HG02610 (cell line): ENCODE measurements around the gene NTNG2.

Experiments used
- ATAC-seq: cut with Tn5 transposase; IDR thresholded peaks from one replicate; pipeline ENCODE4 v1.9.1; 2021; ENCODE audit warnings: mild to moderate bottlenecking, moderate library complexity; ENCODE audit not compliant: unreplicated experiment

NTNG2 gene

DNA sequence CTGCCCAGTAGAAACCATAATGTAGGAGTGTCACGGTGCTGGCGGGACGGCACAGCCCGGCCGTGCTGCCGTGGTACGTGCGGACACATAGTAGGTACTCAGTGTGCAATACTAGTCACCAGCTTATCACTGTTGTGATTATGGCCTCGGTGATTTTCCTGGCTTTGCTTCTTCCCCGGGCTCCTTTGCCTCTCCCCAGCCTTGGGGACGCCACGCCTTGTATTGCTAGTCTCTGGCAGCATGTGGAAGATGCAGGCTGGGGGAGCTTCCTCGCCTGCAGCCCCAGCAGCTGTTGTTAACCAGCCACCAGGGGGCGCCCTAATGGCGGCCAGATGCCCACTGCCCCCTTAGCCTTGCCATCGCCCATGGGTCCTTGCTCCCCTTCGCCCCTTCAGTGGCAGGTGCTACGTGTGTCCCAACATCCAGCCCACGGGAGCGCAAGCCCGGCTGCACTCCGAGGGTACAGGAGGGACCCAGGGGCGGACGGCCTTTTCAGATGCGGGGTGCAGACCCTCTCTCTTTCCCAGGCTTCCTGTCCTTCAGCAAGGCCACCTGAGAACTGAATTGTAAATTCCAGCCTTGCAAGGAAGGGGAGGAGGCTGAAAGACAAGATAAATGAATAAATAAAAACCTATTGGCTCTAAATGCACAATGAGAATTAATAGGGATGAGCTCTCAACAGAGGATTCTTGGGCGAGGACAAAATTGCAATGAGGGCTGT, 8.0 kb downstream of the NTNG2 start:
- no peak for ATAC-seq

DNA sequence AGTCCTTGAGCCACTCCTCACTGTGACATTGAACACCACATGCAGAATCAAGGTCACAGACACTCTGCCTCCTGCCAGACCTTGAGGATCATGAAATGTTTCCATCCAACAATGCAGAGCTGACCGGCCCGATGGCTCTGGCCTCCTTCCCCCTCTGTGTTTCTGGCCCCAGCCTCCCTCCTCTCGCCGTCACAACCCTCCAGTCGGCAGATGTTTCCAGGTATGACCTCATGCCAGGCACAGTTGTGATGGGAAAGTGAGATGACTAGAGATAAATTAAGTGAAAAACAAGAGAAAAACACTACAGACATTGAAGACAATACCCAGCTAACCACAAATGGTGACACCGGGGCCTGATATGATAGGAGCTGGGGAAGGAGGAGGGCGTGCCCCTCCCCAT, 9.8 kb downstream of the NTNG2 start:
- no peak for ATAC-seq

DNA sequence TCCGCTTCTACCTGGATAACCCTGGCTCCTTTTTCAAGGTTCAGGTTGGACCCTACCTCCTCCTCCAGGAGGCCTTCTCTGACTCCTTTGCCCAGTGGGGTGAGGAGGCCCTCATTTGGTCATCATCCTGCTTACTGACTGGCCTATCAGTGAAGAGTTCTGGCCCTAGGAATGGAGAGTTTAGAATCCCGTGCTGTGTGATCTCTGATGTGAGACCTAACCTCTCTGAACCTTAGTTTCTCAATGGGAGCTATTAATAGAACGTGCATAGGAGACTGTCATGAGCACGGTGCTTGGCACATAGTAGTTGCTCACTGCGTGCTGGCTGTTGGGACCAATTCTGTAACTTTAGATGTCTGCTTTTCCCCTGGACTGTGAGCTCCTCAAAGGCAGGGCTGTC, 10.3 kb downstream of the NTNG2 start:
- no peak for ATAC-seq

DNA sequence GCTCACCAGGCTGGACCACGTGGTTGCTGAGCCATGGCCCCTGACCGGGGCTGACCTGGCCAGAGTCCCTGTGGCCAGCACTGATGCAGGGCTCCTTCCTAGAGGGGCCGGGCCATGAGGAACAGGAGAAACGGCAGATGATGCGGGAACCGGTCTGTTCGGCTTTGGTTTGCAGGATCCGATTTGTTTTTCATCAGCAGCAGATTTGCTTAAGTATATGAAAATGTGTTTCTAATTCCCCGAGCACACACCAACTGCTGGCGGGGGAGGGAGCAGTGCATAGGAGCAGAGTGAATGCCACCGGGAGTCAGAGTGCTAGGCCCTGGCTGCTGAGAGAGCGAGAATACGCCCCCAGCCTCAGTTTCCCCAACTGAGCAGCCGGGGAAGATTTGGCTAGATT, 13.6 kb downstream of the NTNG2 start:
- no peak for ATAC-seq

- no peak for ATAC-seq
Observed at GRCh38 chr9:132176338-132176737, 14.5 kb downstream of the NTNG2 start.

DNA sequence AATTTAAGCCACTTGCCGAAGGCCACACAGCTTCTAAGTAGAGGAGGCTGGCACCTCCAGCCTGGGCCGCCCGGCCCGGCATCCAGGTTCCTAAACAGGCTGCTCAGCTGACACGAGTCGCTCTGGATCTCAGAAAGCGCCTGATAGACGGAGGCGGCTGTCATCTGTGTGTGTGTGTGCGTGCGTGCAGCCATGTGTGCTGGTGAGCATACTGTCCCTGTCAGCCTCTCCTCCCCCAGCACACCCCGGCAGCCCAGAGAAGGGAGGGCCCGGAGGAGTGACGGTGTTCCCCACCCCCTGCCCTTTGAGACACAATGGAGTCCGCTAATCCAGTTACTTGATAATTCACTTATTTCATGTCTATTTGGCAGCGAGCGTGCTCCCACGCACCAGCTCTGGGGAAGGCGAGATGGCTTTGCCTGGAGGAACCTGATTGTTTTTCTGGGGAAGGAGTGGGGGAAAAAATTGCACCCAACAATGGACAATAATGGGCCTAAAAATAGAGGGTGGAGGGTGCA, 20.0 kb downstream of the NTNG2 start:
- ATAC-seq: no peak

DNA sequence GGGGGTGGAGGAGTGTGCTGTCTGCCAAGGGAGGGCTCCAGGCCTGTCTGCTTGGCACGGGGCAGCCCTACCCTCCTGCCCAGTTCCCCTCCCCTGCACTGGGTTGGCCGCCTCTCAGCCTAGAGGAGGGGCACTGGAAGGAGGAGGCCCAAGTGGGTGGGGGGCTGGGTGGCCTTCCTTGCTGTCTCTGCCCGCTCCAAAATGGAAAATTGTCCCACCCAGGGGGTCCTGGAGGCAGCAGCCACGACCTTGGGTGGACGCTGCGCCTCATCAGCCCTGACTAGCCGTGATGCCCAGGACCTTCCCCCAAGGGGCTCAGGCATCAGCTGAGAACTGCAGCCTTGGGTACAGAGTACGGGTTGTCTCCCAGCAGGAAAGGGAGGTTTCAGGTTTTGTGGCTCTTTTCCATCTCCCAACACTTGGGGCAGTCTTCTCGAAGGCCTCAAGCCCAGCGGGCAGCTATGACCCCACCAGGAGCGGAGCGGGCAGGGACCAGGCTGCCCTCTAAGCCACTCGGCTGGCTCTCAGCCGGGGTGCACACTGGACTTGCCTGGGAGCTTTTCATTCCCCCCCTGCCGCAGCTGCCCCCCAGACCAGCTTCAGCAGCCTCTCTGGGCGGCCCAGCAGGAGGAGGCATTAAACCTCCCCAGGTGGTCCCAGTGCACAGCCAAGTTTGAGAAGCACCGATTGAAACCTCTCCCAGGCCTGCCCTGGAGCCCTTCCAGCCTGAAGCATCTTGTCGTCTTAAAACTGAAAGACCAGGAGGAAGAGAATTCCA, 20.6 kb downstream of the NTNG2 start:
- ATAC-seq: no peak

DNA sequence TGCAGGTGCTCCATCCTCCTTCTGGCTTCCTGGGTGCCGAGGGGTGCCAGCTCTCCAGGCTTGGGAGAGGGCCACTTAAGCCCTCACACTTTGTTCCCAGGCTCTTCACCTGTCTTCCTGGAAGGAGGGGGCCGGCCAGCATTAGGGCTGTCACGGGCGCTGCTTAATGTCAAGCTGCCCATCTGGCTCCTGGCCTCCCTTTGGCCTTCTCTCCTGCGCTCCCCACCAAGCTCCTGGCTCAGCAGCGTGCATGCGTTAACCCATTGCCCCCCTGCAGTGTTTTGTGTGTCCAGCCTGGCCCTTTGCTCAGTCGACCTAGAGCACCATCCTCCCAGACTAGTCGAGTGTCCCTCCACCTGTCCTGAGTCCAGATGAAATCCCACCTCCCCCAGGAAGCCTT, 21.3 kb downstream of the NTNG2 start:
- ATAC-seq: no peak

GRCh38 chr9:132183715-132184114, 21.9 kb downstream of the NTNG2 start:
- ATAC-seq: no peak

- ATAC-seq: no peak
Observed at GRCh38 chr9:132184124-132184523, 22.3 kb downstream of the NTNG2 start.

DNA sequence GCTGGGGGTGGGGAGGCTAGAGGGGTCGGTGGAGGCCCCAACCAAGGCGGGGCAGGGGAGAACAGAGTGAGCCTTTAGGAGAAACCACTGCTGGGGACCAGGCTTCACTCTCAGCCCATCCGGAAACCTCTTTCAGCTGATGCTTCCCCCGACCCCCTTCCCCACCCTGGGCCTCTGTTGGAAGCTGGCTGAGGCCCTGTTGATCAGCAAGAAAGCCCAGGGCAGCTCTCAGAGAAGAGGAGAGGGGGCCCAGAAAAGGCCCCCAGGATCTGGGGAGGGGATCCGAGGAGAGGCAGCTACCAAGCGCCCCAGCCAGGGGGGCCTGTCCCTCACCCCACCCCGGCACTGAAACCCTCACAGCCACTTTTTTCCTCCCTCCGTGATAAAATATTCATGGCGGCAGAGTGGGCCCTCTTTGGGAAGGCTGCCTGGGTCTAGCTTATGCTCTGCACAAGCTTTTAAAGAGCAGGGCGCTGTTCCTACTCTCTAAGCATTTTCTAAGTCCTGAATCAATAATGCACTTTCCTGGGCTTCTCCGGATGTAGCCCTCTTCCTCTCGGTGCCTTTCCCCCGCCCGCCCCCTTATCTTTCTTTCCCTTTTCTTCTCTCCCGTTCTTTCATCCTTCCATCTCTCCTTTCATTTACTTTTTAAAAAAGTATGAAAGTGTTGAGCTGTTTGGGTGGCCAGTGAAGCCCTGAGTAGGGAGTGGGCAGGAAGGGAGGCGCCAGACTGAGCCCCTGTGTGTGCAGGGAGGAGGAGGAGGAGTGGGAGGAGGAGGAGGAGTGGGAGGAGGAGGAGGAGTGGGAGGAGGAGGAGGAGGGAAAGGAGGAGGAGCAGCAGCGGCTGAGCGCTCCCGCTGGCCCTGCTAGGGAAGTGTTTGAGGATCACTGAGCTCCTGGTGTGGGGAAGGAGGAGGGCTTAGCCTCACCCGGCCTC, 23.5 kb downstream of the NTNG2 start:
- ATAC-seq: no peak

- ATAC-seq: no peak
Observed at GRCh38 chr9:132187121-132187620, 25.3 kb downstream of the NTNG2 start.

DNA sequence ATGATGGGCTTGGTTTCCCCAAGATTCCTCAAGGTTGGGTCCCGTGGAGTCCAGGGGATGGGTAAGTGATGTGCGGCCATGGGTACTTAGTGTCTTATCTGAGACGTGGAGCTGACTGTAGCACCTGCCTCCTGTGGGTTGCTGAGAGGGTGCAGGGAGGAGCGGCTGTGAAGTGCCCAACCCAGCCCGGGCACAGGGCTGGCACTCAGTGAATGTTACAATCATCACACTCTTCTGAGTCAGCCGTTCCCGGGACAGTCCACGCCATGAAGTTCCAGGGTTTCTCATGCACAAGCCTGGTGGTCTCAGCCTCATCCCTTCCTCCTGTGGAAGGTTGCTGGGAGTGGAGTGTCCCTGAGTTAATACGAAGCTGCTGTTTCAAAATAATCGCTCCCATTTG, 29.1 kb downstream of the NTNG2 start:
- no peak for ATAC-seq

- no peak for ATAC-seq
Observed at GRCh38 chr9:132192728-132193127, 30.9 kb downstream of the NTNG2 start.

DNA sequence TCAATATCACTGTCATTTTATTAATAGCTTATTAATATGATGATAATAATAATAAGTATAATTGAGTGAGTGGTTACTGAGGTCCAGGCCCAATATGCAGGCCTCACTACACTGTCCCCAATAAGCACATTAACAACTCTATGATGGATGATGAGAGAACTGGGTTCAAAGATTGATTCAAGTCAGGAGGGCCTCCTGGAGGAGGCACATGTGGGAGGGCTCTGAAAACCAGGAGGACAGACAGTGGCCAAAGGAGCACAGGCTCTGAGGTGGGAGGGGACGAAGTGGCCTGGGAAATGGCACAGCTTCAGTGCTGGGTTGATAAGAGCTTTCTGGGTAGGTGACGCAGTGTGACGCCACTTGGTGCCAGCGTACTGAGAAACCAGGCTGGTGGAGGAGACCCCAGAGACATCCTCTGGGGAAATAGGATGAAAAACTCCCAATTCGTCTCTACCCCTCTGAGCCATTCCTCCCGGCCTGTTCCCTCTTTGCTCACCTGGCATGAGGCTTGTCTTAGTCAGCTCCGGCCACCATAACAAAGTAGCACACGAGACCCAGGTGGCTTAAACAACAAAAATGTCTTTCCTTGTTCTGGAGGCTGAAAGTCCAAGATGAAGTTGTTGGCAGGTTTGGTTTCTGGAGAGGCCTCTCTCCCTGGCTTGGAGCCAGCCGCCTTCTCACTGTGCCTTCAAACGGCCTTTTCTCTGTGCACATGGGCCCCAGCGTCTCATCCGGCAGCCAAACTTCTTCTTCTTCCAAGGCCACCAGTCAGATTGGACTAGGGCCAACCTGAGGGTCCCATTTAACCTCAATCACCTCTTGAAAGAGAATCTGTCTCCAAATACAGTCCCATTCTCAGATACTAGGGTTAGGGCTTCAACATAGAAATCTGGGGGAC, 31.6 kb downstream of the NTNG2 start:
- ATAC-seq: no peak

GRCh38 chr9:132194508-132194907, 32.6 kb downstream of the NTNG2 start:
- ATAC-seq: no peak

DNA sequence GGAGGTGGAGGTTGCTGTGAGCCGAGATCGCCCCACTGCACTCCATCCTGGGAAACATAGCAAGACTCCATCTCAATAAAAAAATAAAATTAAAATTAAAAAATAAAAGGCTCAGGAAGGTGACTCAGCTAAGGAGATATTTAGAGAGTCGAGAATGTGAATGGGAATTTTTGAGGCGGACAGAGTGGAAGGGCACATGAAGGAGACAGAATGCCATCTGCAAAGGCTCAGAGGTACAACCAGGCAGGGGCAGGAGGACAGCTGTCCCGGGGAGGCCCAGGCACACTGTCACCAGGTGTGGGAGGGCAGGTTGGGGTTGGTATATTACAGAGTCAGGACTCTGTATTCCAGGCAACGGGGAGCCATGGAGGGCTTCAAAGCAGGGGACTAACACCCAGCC, 35.5 kb downstream of the NTNG2 start:
- ATAC-seq: no peak

- ATAC-seq: no peak
Observed at GRCh38 chr9:132197856-132198550, 36.1 kb downstream of the NTNG2 start.

DNA sequence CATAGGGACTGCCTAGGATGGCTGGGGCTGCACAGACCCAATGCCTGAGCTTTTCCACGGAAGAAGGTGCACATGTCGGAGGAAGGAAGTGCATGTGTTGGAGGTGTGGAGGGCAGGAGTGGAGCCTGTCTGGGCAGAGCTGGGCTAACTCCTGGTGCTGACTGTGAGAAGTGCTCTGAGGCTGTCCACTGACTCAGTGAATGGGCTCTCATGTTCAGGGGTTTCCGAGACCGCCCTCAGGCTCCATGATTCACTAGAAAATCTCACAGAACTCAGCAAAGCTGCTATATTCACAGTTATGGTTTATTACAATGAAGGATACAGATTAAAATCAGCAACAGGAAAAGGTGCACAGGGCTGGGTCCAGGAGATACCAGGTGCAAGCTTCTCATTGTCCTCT, 37.2 kb downstream of the NTNG2 start:
- ATAC-seq: no peak
